Epithelial cell of prostate (primary cell): Measurements from ENCODE around the gene DCUN1D3.
"Not testable (repeated sequence)": the region's sequence is repeated elsewhere in the genome, so short reads cannot be mapped to it uniquely, and the experiment has no call there.

Source experiments
- DNase-seq: peaks from one replicate; pipeline ENCODE4 v3.0.0-alpha.2; 2011; ENCODE audit warnings: low read depth, low spot score
- H3K27ac ChIP-seq: fragments of 450-650 bp; 2 replicates; pipeline ENCODE4 v1.5.1; 2017; ENCODE audit warnings: mild to moderate bottlenecking

DCUN1D3 gene

GRCh38 chr16:20844054-20844453 lies 56.1 kb downstream of the DCUN1D3 start:
- no peak overlapping the region for H3K27ac ChIP-seq
- DNase-seq, result no peak

DNA sequence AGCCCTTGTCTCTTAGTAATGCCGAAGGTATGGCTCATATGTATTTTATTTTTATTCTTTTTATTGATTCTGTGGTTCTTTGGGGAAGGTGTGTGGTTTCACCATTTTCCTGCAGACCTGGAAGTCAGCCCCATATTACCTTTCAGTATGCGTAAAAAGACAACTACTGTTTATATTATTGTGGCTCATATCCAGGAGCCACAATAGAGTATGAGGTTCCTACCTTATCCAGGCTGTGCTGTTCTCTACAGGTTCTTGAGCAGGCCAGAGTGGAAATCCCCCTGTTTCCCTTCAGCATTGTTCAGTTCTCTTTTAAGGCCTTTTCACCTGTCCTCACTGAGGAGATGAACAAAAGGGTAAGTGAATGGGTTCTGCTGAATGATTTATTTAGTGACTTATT lies 60.7 kb downstream of the DCUN1D3 start:
- H3K27ac ChIP-seq, result no peak overlapping the region
- no peak for DNase-seq

DNA sequence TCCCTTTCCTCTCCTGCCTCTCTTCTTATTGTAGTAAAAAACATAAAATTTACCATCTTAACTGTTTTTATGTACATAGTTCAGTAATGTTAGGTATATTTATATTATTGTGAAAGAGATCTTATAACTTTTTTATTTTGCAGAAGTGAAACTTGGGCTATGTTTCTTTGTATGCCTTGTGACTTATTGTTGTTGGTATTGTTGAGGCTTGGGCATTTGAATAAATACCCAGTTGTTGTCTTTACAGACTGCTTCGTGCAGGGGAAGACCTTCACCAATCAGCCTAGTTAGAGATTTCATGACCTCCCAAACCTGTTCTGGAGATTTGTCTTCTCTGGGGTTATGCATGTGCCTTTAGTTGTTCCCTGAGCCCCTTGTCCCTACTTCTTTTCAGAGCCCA lies 61.9 kb downstream of the DCUN1D3 start:
- no peak for DNase-seq
- H3K27ac ChIP-seq, result no peak overlapping the region

GRCh38 chr16:20833086-20833485 lies 67.1 kb downstream of the DCUN1D3 start:
- no peak overlapping the region for H3K27ac ChIP-seq
- no peak for DNase-seq

DNA sequence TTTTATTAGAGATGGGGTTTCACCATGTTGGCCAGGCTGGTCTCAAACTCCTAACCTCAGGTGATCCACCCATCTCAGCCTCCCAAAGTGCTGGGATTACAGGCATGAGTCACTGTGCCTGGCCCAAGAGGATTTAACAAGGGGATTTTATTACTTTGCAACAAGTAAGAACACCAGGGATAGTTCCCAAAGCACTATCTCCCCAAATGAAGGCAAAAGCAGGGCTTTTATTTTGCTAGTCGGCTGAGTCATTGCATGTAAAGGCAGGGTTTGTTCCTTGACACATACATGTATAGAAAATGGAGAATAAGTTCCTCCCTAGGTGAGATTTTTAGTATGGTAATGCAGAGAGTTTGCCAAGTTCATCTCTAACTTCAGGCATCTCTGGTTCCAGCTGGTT lies 69.8 kb downstream of the DCUN1D3 start:
- no peak overlapping the region for H3K27ac ChIP-seq
- DNase-seq, result no peak

- DNase-seq, result no peak
- no peak overlapping the region for H3K27ac ChIP-seq
Measured at GRCh38 chr16:20829536-20829935, 70.6 kb downstream of the DCUN1D3 start.

- no peak for DNase-seq
- no peak overlapping the region for H3K27ac ChIP-seq
Measured at GRCh38 chr16:20826039-20826566, 74.1 kb downstream of the DCUN1D3 start.

DNA sequence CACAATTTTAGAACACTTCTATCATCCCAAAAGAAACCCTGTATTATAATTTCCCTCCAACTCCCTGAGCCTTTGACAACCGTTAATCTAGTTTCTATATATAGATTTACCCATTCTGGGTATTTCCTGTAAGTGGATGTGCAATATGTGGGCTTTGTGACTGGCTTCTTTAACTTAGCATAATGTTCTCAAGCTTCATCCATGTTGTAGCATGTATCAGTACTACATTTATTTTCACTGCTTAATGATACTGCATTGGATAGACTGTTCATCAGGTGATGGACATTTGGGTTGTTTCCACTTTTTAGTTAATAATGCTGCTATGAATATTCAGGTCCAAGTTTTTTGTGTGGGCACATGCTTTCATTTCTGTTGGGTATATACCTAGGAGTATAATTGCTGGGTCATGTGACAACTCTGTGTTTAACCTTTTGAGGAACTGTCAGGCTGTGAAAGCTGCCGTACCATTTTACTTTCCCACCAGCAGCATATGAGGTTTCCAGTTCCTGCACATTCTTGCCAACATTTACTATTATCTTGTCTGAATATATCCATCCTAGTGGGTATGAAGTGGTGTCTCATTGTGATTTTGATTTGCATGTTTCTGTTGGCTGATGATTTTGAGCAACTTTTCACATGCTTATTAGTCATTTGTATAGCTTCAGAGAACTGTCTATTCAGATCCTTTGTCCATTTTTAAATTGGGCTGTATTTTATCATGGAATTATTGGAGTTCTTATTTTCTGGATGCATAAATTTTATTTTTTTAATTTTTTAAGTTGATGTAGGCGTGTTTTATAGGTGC lies 77.4 kb downstream of the DCUN1D3 start:
- H3K27ac ChIP-seq, result no peak overlapping the region
- no peak for DNase-seq

GRCh38 chr16:20821682-20822081 lies 78.5 kb downstream of the DCUN1D3 start:
- no peak overlapping the region for H3K27ac ChIP-seq
- DNase-seq, result no peak

DNA sequence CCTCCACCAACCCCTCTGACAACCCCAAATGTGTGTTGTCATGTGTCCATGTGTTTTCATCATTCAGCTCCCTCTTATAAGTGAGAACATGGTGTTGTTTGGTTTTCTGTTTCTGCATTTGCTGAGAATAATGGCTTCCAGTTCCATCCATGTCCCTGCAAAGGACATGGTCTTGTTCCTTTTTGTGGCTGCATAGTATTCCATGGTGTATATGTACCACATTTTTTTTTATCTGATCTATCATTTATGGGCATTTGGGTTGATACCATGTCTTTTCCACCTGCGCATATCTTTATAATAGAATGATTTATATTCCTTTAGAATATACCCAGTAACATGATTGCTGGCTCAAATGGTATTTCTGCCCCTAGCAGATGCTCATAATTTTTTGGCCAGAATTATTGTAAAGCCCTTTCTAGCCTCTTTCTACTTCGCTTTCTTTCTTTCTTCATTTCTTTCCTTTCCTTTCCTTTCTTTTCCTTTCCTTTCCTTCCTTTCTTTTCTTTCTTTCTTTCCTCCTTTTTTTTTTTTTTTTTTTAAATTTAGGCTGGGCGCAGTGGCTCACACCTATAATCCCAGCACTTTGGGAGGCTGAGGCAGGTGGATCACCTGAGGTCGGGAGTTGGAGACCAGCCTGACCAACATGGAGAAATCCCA lies 81.1 kb downstream of the DCUN1D3 start:
- no peak for DNase-seq
- no peak overlapping the region for H3K27ac ChIP-seq

DNA sequence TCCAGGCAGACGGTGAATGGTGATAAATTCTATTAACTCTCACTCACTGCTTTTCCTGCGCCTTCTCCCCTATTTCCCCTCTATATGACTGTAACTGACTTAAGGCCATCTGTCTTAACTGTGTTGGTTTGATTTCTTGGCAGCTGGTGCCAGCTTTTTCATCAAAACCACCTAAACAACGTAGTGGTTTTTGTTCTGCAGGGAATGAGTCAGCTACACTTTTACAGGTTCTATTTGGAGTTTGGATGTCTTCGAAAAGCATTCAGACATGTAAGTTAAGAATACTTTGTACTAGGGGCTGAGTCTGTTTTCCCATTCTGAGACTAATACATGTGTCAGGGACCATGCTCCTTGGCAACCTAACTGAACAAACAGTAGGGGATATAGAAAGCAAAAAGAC lies 85.4 kb downstream of the DCUN1D3 start:
- no peak overlapping the region for H3K27ac ChIP-seq
- no peak for DNase-seq

GRCh38 chr16:20812510-20812909 lies 87.6 kb downstream of the DCUN1D3 start:
- H3K27ac ChIP-seq, result no peak overlapping the region
- no peak for DNase-seq

DNA sequence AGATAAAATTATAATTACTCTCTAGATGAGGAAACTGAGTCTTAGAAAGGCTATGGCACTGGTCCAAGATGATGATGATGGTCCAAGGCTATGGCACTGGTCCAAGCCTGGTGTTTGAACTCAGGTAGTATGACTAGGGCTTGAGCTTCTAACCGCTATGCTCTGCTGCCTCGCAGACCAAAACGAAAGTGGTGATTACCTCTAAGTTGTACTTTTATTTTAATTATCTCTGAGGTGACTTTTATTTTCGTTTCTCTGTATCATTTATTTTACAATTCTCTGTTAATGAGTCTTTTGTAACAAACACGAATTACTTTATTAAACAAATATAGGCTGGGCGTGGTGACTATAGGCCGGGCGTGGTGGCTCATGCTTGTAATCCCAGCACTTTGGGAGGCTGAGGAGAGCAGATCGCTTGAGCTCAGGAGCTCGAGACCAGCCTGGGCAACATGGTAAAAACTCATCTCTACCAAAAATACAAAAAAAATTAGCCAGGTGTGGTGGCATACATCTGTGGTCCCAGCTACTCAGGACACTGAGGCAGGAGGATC lies 88.2 kb downstream of the DCUN1D3 start:
- DNase-seq, result no peak
- no peak overlapping the region for H3K27ac ChIP-seq

DNA sequence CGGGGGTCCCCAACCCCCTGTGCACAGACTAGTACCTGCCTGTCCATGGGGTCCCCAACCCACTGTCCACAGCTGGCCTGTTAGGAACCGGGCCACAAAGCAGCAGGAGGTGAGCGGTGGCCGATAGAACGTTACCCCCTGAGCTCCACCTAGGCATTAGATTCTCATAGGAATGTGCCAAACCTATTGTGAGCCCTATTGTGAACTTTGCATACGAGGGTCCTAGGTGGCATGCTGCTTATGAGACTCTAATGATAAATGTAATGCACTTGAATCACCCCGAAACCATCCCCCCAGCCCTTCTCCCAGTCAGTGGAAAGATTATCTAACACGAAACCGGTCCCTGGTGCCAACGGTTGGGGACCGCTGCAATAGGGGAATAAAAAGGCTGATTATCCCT lies 92.3 kb downstream of the DCUN1D3 start:
- no peak for DNase-seq
- H3K27ac ChIP-seq, result no peak overlapping the region

GRCh38 chr16:20806168-20807050 lies 93.7 kb downstream of the DCUN1D3 start, which contains the start of the genes ERI2 and REXO5:
ERI2 (minus strand) TSS chr16:20806472; CDS start chr16:20806430, 42 bp downstream.
REXO5 (plus strand) TSS chr16:20806527; CDS start chr16:20806954, 427 bp downstream.
- peak; percentile 53 for DNase-seq
- peak within 1 kb of the TSS; percentile 89 for H3K27ac ChIP-seq

DNA sequence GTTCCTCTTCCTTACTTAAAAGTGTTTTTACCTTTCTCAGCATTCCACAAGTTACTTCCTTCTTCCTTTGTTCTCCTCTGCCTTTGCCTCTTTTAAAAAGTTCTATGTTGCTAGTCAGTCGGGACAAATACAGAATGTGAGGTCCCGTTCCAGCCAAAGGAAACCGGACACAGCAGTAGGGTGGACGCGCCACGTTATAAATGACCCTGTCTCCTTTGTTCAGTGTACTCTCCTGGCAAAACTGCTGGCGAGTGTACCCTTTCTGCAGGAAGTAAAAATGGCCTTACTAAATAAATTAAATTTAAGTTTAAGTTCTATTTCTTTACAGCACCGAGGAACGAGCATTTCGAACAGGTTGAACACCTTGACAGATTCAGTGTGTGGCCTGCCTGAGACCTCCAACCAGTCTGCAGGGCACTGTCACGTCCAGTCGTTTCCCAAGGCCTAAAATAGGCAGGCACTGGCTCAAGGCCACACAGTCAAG lies 94.4 kb downstream of the DCUN1D3 start:
- H3K27ac ChIP-seq, result peak overlapping the region; percentile 89

More for the DNA sequence above, 94.4 kb downstream of the DCUN1D3 start:
- DNase-seq, result not testable (repeated sequence)
